Subcutaneous adipose tissue (tissue), 4 donors: Measurements from ENCODE around the gene TMEM151B. TPM values are rescaled to one million over a fixed set of nuclear protein-coding genes. Genes with fewer than 3 reads are reported as not detected.

ENCODE experiments used
- CTCF ChIP-seq: fragments of 450-650 bp; IDR thresholded peaks from one replicate; pipeline ENCODE4 v1.5.1; 2016; ENCODE audit warnings: low read depth, mild to moderate bottlenecking, control low read depth, antibody characterized with exemption, moderate library complexity
- total RNA-seq, 4 donors: library from RNA; depleted of rRNA; stranded (reverse); fragments of >200 nt; gene quantifications; one replicate each; pipeline ENCODE4 v1.1.0, GENCODE V29; 2016

The TMEM151B gene
- total RNA-seq, 4 donors from 2014 or later: not detected

- TF ChIP-seq CTCF: no peak
Measured at GRCh38 chr6:44258921-44259320, 11.3 kb upstream of the TMEM151B start.

GRCh38 chr6:44260011-44260410 lies 10.2 kb upstream of the TMEM151B start:
- TF ChIP-seq CTCF: no peak

GRCh38 chr6:44260451-44261297 lies 9.6 kb upstream of the TMEM151B start:
- TF ChIP-seq CTCF: no peak

- TF ChIP-seq CTCF: no peak
Measured at GRCh38 chr6:44261581-44261980, 8.7 kb upstream of the TMEM151B start.

- no peak for TF ChIP-seq CTCF
Measured at GRCh38 chr6:44262467-44263353, 7.5 kb upstream of the TMEM151B start.

- no peak for TF ChIP-seq CTCF
Measured at GRCh38 chr6:44263354-44264100, 6.7 kb upstream of the TMEM151B start.
